ENCODE measurements around the gene EIF4G2.
"Not testable (repeated sequence)": the region's sequence is repeated elsewhere in the genome, so short reads cannot be mapped to it uniquely, and the experiment has no call there.

The EIF4G2 gene

DNA sequence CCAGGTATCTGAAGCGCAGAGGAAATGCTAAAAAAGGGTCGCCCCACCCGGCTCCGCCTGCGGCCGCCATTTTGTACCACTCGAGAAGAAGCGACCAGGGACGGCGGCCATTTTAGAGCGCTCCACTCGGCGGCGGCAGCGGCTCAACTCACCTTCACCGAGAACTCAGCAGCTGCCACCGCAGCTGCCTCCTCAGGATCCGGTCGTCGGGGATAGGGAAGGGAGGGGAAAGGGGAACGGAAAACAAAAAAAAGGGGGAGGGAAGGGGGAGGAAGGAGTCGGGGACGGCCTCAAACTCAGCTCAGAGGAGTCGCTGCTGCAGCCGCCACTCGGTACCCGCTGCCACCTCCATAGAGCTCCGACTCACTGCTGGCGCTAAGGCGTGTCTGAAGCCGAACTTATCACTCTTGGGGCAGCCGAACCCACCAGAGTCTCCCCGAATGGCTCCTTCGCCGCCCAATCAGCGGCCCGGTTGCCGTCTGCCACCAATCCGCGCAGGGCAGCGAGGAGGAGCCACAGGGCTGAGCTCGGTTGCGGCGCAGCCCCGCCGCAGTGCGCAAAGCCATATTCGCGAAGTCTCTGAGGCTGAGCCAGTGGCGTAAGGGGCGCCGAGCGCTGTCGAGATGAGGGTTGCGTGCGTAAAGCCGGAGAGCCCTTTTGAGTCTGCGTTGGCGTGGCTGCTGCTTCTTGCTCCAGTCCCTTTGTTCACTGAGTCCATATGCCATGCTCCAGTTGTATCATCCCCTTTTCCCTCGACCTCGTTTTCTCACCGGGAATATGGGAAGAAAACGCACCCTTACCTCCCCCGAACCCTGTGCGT lies at the start of gene EIF4G2:
Gene EIF4G2, minus strand, starts transcription at position 374 of the 820 bp plus-strand sequence.
- peak; percentile 92 to 99 for DNase-seq

- peak; percentile 94 to 99 for DNase-seq
Measured at GRCh38 chr11:10857709-10858438, 49.1 kb upstream of the EIF4G2 start, which contains the start of gene ZBED5. ZBED5 (minus strand) TSS chr11:10858053; CDS start chr11:10854945, 3,108 bp downstream.

- no peak for DNase-seq
Measured at GRCh38 chr11:10857459-10857708, 48.7 kb upstream of the EIF4G2 start.

DNA sequence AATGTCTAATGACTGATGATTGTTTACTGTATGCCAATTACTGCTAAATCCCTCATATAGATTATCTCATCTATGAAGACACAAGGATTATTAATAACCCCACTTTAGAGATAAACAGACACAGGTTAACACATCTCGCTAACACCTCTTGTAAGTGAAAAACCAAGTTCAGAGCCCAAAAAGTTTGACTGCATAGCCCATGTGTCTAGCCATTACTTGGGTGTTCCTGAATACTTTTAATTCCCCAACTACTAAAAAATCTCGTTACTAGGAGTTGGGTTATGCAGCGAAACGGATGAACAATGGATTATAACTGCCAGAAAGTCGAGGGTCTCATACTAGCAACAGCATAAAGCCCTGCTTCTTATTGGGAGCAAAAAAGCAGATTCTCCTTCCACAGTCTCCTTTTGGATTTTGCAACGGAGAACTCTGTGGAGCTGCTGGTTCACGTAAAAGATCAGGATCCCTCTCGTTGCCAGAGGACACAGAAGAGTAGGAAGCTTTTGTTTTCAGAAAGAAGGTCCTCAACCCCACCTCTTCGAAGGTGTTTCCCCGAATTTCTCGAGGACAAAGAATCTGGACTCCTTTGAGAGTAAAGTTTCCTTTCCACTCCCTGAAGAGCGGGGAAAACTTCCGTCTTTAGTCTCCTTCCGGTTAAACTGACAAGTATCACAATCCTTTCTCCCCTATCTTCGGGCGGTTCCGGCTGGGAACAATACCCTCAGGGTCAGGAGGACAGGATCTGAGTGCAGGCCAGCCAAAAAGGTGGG lies 48.1 kb upstream of the EIF4G2 start:
- no peak for DNase-seq

- DNase-seq: no peak
Measured at GRCh38 chr11:10855295-10855694, 46.6 kb upstream of the EIF4G2 start.

- no peak for DNase-seq
Measured at GRCh38 chr11:10847960-10848860, 39.5 kb upstream of the EIF4G2 start.

DNA sequence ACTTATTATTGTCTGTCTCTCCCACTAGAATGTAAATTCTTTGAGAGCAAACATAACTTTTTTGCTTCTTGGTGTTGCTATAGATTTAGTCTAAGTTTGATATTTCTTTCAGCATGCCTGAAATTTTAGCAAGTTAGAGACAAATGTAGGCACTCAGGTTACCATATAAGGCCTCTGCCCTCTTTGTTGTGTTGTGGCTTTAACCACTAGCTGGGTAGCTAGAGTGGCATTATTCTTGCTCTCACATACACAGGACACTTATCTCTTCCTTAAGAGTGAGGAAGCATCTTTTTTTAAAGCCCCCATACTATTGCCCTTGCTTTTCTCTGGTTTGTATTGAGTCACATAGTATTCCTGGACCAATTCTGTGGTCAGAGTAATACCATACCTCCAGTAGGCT lies 37.9 kb upstream of the EIF4G2 start:
- no peak for DNase-seq

DNA sequence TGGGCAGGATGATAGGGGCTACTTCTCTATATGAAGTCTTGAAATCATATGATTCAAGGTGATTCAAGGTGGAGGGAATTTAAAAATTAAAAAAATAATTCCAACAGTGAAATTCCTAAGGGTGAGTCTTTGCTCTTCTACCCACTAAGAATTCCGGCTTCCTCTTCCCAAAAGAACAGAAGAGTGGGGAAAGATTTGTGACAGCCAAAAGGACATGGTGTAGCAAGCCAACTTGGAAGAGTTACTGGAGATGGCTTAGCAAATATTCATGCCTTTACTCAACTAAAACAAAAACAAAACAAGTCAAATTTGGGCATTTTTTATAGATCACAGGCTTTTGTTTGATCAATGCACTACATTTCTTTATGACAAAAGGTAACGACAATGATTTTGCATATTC lies 36.9 kb upstream of the EIF4G2 start:
- no peak for DNase-seq

GRCh38 chr11:10844796-10845195 lies 36.1 kb upstream of the EIF4G2 start:
- DNase-seq: no peak

DNA sequence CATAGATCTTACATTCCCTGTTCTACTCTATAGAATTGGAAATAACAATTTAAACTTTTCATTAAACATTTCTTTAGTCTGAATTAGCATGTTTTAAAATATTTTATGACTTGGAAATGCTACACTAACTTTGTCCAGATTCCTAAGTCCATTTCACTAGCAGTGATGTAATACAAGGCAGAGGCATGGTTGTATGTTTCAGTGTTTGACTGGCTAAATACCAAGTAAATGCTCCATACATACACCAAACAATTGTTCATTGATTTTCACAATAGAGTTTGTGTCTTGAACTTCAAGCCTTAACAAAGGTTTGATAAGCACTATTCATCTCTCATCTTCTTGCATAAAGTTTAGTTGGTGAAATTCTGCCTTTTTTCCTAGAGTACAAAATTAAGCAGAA lies 35.6 kb upstream of the EIF4G2 start:
- no peak for DNase-seq

DNA sequence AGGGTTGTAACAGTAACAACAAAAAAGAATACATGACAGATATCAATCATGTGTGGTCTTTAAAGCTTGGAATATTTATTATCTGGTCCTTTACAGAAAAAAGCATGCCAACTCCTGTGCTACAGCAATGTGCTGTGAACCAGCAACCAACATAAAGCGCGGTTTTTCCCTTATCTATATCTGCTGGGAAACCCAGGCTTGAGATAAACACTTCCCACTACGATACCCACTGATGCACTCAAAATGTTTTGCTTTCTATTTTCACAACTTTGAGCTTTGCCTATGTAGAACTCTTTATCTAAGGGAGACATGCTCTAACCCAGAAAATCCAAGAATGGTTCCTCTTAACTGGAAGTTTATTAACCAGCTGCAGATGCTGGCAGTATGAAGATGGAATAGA lies 30.2 kb upstream of the EIF4G2 start:
- DNase-seq: no peak

- no peak for DNase-seq
Measured at GRCh38 chr11:10838083-10838482, 29.4 kb upstream of the EIF4G2 start.

GRCh38 chr11:10836884-10837283 lies 28.2 kb upstream of the EIF4G2 start:
- not testable (repeated sequence) for DNase-seq

DNA sequence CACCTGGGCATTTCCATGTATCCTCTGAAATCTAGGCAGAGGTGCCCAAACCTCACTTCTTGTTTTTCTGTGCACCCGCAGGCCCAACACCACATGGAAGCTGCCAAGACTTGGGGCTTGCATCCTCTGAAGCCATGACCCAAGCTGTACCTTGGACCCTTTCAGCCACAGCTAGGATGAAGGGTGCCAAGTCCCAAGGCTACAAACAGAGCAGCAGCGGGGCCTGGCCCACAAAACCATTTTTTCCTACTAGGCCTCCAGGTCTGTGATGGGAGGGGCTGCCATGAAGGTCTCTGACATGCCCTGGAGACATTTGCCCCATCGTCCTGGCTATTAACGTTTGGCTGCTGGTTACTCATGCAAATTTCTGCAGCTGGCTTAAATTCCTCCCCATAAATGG lies 20.4 kb upstream of the EIF4G2 start:
- no peak for DNase-seq

GRCh38 chr11:10828402-10828801 lies 19.7 kb upstream of the EIF4G2 start:
- no peak for DNase-seq

- DNase-seq: peak in 1 of 2 donors; percentile 65
Measured at GRCh38 chr11:10824888-10825287, 16.2 kb upstream of the EIF4G2 start.

GRCh38 chr11:10823152-10823579 lies 14.4 kb upstream of the EIF4G2 start:
- DNase-seq: peak in 1 of 2 donors; percentile 48

DNA sequence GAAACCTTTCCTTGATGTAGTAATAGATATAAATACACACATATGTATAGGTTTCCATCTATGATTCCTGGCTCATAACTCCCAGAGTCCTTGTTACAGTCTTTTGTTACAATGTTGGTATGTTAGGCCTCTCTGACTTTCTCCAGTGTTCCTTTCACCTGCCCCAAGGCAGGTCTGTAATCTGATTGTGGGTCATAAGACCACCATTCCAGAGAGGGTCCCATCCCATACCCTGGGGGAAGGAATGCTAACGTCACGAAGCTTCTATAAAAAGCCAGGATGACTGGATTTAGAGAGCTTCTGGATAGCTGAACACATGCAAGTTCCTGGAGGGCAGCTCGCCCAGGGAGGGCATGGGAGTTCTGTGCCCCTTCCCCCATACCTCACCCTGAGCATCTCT lies 13.8 kb upstream of the EIF4G2 start:
- DNase-seq: not testable (repeated sequence)

DNA sequence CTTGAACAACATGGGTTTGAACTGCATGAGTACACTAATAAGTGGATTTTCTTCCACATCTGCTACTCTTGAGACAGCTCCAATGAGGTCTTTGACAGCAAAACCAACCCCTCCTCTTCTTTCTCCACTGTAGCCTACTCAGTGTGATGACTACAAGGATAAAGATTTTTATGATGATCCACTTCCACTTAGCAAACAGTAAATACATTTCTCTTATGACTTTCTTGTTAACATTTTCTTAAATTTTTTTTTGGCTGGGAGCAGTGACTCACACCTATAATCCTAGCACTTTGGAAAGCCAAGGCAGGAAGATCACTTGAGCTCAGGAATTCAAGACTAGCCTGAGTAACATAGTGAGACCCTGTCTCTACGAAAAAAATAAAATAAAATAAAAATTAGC lies 9.9 kb upstream of the EIF4G2 start:
- DNase-seq: no peak

GRCh38 chr11:10813945-10814344 lies 5.2 kb upstream of the EIF4G2 start:
- no peak for DNase-seq

GRCh38 chr11:10809373-10810160 lies 841 bp upstream of the EIF4G2 start:
- DNase-seq: no peak

DNA sequence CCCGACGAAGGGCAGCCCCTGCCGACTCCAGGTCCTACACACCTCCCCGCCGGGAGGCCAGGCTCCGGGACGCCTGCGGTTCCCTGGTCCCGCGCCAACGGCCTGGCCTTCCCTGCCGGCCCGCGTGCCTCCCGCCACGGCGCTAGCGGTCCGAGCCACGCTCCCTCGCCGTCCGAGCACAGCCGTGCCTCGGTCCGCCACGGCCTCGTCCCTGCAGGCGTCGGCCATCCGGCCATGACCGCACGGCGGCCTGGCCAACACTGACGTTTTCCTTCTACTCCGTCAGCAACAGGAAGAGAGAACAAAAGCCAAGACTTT lies 532 bp downstream of the EIF4G2 start:
- no peak for DNase-seq

Data from bone marrow (tissue), 2 donors.